Right lobe of liver (tissue), 6 donors: ENCODE data around the gene PRMT6. TPM values are rescaled to one million over a fixed set of nuclear protein-coding genes. Genes with fewer than 3 reads are reported as not detected.

Experiments used
- ATAC-seq, 4 donors: fragments of 200-7000 bp; cut with Tn5 transposase; one replicate each; pipeline ENCODE4 v1.9.1; 2020; ENCODE audit warnings: mild to moderate bottlenecking in 4 of 4, moderate library complexity in 4 of 4
- DNase-seq, 3 donors: peaks; one replicate each; pipeline ENCODE4 v3.0.0-alpha.2; 2020
- H3K27ac ChIP-seq, 3 donors: fragments of 200-600 bp; one replicate each; pipeline ENCODE4 v1.8.0; 2022
- H3K27me3 ChIP-seq, 2 donors: fragments of 200-600 bp; one replicate each; pipeline ENCODE4 v1.8.0; 2022
- H3K36me3 ChIP-seq, 4 donors: fragments of 200-600 bp; sonication (generic) in 1 of 4; one replicate each; pipeline versions ENCODE4 v1.5.1 to v1.8.0; 2017 to 2022; ENCODE audit warnings: control low read depth in 1 of 4
- H3K4me1 ChIP-seq, 4 donors: fragments of 200-600 bp; sonication (generic) in 1 of 4; one replicate each; pipeline versions ENCODE4 v1.5.1 to v1.8.0; 2017 to 2022; ENCODE audit warnings: control low read depth in 1 of 4
- H3K4me3 ChIP-seq, 3 donors: fragments of 200-600 bp; one replicate each; pipeline ENCODE4 v1.8.0; 2022
- H3K9me3 ChIP-seq, 4 donors: fragments of 200-600 bp; sonication (generic) in 1 of 4; one replicate each; pipeline versions ENCODE4 v1.5.1 to v1.8.0; 2017 to 2022; ENCODE audit warnings: control low read depth in 1 of 4
- CTCF ChIP-seq, 4 donors: fragments of 200-600 bp in 3 of 4; fragments of 450-650 bp in 1 of 4; IDR thresholded peaks; one replicate each; pipeline versions ENCODE4 v1.5.1 to v1.8.0; 2016 to 2022; ENCODE audit warnings: antibody characterized with exemption in 4 of 4, mild to moderate bottlenecking in 2 of 4
- POLR2A ChIP-seq: fragments of 450-650 bp; IDR thresholded peaks from one replicate; pipeline ENCODE4 v1.6.1; 2017; ENCODE audit warnings: antibody characterized with exemption, mild to moderate bottlenecking
- WGBS: methylation state at CpG from one replicate; pipeline ENCODE4 v1.1.6; 2018; ENCODE audit warnings: low coverage, low lambda C conversion rate; ENCODE audit not compliant: insufficient coverage; ENCODE audit errors: missing lambda C conversion rate; 5-methylcytosine and 5-hydroxymethylcytosine counted together
- intact Hi-C, 2 donors: fragments of 100-400 bp; cut with DNase I; formaldehyde crosslinking; loops; one replicate each; pipeline versions ENCODE4 v1.11.2 to v1.14.1; 2022
- total RNA-seq, 6 experiments: library from RNA; depleted of rRNA in 2 of 6; stranded (reverse); fragments of >200 nt in 2 of 6; fragmentation: NEBNext Ultra II Directional in 3 of 6; extraction: Animal tissue kit (Norgen Biotek cat#: 25700) in 3 of 6; gene quantifications; one replicate each; pipeline versions ENCODE4 v1.1.0 to v1.2.4, GENCODE V29; 2016 to 2023
- donor health status: DM: no; HTN: yes; CAD: no.
- donor health status: DM: no; HTN: no; CAD: no.
- donor health status: DM: no; HTN: no; CAD: no.
- donor health status: DM: no; HTN: yes; CAD: no.
- donor health status: DM: no; HTN: yes; CAD: no.

Gene PRMT6
- total RNA-seq, 6 experiments from 2014 or later, result 0.97 to 12.7 (median 5.4) TPM

- DNase-seq, result no peak
- TF ChIP-seq POLR2A (no peak), CTCF (IDR thresholded peaks at IDR 0.05) (no peak)
- no peak overlapping the region for H3K27ac ChIP-seq
- no peaks in the 10 kb centered on the region for H3K36me3 ChIP-seq
- no peaks in the 10 kb centered on the region for H3K9me3 ChIP-seq
- H3K4me3 ChIP-seq, result no peak overlapping the region
- 57% methylated on average over 3 of the region's 3 CpGs for WGBS
- intact Hi-C loops, result no loop called here
- no peaks in the 10 kb centered on the region for H3K4me1 ChIP-seq
- no peak for ATAC-seq
- no peaks in the 10 kb centered on the region for H3K27me3 ChIP-seq
Measured at GRCh38 chr1:107100331-107100984, 44.0 kb downstream of the PRMT6 start.

GRCh38 chr1:107105914-107106313 lies 49.4 kb downstream of the PRMT6 start:
- Histone ChIP-seq H3K4me3 (no peak overlapping the region), H3K9me3 (no peaks in the 10 kb centered on the region), H3K27ac (no peak overlapping the region), H3K4me1 (no peaks in the 10 kb centered on the region), H3K36me3 (no peaks in the 10 kb centered on the region), H3K27me3 (no peaks in the 10 kb centered on the region)
- TF ChIP-seq POLR2A, result no peak
- no peak for TF ChIP-seq CTCF (IDR thresholded peaks at IDR 0.05)
- 79% methylated on average over 3 of the region's 3 CpGs for WGBS
- DNase-seq (no peak), ATAC-seq (no peak)
- intact Hi-C loops, result no loop called here

Other genes starting within 250 kb of the PRMT6 start
- gene NTNG1, start 84.4 kb downstream of the PRMT6 start, total RNA-seq, result not detected